SK-N-SH (cell line): ENCODE measurements around the gene STIM1.

Experiments used
- RAD21 ChIP-seq: IDR thresholded peaks from 2 replicates; pipeline ENCODE4 v1.6.1; 2012; ENCODE audit warnings: mild to moderate bottlenecking, low read length
- RFX5 ChIP-seq: IDR thresholded peaks from 2 replicates; pipeline ENCODE4 v1.6.1; 2012; ENCODE audit warnings: mild to moderate bottlenecking, improper control_type of control experiment, low read length
- SMC3 ChIP-seq: IDR thresholded peaks from 2 replicates; pipeline ENCODE4 v1.6.1; 2012; ENCODE audit warnings: low read depth, low read length, improper control_type of control experiment

DNA sequence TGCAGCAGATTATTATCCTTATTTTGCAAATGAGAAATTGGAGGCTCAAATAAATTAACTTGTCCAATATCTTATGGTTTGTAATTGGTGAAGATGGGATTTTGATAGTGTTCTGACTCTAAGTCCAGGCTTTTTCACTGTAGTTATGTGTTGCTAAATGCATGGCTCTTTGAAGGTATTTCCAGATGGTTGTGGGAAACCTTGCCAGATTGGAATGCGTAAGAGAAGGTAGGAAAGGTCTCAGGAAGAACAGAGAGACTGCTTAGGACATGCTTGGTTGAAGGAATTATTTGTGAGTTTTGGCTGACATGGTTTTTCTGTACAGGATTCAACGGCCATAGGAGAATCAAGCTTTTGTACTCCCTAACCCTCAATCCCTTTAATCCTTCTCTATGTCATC lies 108.6 kb downstream of the STIM1 start:
- TF ChIP-seq RFX5 (no peak), SMC3 (no peak), RAD21 (no peak)
